ENCODE data around the gene CYTH2. TPM values are rescaled to one million over a fixed set of nuclear protein-coding genes. Genes with fewer than 3 reads are reported as not detected.
A peak's percentile ranks its signal among the peaks of the same experiment; 100 is the strongest.

Gene CYTH2, protein sequence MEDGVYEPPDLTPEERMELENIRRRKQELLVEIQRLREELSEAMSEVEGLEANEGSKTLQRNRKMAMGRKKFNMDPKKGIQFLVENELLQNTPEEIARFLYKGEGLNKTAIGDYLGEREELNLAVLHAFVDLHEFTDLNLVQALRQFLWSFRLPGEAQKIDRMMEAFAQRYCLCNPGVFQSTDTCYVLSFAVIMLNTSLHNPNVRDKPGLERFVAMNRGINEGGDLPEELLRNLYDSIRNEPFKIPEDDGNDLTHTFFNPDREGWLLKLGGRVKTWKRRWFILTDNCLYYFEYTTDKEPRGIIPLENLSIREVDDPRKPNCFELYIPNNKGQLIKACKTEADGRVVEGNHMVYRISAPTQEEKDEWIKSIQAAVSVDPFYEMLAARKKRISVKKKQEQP
- total RNA-seq (10 to 100 TPM; 25.4 to 39.2 (median 29.1) TPM), polyA plus RNA-seq (10 to 100 TPM; 51.7 to 54.2 TPM)

DNA sequence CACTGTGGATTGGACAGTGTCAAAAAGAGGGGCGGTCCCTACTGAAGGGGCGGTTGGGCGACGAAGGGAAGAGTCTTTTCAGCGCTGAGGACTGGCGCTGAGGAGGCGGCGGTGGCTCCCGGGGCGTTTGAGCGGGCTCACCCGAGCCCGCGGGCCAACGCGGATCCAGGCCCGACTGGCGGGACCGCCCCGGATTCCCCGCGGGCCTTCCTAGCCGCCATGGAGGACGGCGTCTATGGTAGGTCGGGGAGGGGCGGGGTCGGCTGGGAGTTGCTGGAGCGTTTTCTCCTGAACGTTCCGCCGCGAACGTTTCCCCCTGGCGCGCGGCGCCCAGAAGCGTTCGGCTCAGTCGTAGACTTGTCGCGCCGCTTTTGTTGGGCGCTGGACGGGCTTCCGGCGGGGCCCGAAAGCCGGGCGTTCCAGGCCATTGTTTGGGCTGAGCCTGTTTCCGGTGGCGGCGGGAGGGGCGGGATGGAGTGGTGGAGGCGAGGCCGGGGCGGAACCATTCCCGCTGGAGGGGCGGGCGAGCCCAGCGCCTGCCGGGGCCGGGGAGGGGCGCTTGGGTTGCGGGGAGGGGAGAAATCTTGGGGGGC, at the start of gene CYTH2:
Gene CYTH2, plus strand, starts transcription at position 81 of the 593 bp plus-strand sequence. Its CDS starts 139 bp downstream, at position 220.
- intact Hi-C loops (cut with DNase I) = no loop called here
- no peaks in the 10 kb centered on the region for H3K27me3 ChIP-seq
- TF ChIP-seq, protein P1, sequence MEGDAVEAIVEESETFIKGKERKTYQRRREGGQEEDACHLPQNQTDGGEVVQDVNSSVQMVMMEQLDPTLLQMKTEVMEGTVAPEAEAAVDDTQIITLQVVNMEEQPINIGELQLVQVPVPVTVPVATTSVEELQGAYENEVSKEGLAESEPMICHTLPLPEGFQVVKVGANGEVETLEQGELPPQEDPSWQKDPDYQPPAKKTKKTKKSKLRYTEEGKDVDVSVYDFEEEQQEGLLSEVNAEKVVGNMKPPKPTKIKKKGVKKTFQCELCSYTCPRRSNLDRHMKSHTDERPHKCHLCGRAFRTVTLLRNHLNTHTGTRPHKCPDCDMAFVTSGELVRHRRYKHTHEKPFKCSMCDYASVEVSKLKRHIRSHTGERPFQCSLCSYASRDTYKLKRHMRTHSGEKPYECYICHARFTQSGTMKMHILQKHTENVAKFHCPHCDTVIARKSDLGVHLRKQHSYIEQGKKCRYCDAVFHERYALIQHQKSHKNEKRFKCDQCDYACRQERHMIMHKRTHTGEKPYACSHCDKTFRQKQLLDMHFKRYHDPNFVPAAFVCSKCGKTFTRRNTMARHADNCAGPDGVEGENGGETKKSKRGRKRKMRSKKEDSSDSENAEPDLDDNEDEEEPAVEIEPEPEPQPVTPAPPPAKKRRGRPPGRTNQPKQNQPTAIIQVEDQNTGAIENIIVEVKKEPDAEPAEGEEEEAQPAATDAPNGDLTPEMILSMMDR (IDR thresholded peaks at IDR 0.05) = no peak
- peaks cover 0 to 6% (median 6%) of the 10 kb centered on the region in 3 donors for H3K4me1 ChIP-seq
- WGBS, 2 donors = 0% methylated on average over 49 to 64 of the region's 66 CpGs
- peak within 1 kb of the TSS; percentile 81 to 98 (median 86) for H3K4me3 ChIP-seq
- ATAC-seq = peak; percentile 71 to 77 (median 74)
- DNase-seq = peak; percentile 79 to 92 (median 86)
- no peak for FAIRE-seq
- no peaks in the 10 kb centered on the region for H3K9me3 ChIP-seq
- peak within 1 kb of the TSS; percentile 89 to 96 (median 92) for H3K27ac ChIP-seq
- H3K36me3 ChIP-seq = peaks cover 3 to 32% (median 22%) of the 10 kb centered on the region in 3 donors

DNA sequence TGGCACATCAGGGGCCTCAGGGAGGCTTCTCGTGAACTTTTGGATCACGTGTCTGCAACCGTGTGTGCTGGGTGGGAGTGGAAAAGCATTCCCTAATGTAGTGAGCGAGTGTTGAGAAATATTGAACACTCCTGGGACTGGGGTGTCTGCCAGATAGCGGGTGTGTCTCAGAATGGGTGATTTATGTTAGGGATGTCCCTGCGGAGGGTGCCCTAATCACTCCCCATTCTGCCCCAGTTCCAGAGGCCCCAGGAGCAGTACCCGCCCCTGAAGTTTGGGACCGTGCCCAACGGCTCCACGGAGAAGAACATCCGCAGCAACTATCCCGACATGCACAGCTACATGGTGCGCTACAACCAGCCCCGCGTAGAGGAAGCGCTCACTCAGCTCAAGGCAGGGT, 47.6 kb upstream of the CYTH2 start:
- no peak for DNase-seq
- 62 to 69% methylated on average over 16 of the region's 16 CpGs for WGBS, 2 donors
- no peaks in the 10 kb centered on the region for H3K36me3 ChIP-seq
- TF ChIP-seq, protein P1 (IDR thresholded peaks at IDR 0.05) = no peak
- no peaks in the 10 kb centered on the region for H3K9me3 ChIP-seq
- intact Hi-C loops (cut with DNase I) = no loop called here
- no peaks in the 10 kb centered on the region for H3K27me3 ChIP-seq
- ATAC-seq = no peak
- no peak overlapping the region for H3K27ac ChIP-seq
- H3K4me3 ChIP-seq = no peak overlapping the region
- no peak for FAIRE-seq
- H3K4me1 ChIP-seq = no peaks in the 10 kb centered on the region

GRCh38 chr19:48424694-48425219, 44.4 kb upstream of the CYTH2 start:
- Histone ChIP-seq H3K4me3 (no peak overlapping the region), H3K27me3 (no peaks in the 10 kb centered on the region), H3K27ac (no peak overlapping the region), H3K36me3 (no peaks in the 10 kb centered on the region), H3K9me3 (no peaks in the 10 kb centered on the region), H3K4me1 (no peaks in the 10 kb centered on the region)
- TF ChIP-seq, protein P1 (IDR thresholded peaks at IDR 0.05) = no peak
- WGBS, 2 donors = 45 to 52% methylated on average over 8 of the region's 8 CpGs
- FAIRE-seq (no peak), ATAC-seq (peak in 2 of 4 donors; percentile 56 to 76), DNase-seq (peak in 1 of 6 donors; percentile 36)
- intact Hi-C loops (cut with DNase I) = no loop called here

DNA sequence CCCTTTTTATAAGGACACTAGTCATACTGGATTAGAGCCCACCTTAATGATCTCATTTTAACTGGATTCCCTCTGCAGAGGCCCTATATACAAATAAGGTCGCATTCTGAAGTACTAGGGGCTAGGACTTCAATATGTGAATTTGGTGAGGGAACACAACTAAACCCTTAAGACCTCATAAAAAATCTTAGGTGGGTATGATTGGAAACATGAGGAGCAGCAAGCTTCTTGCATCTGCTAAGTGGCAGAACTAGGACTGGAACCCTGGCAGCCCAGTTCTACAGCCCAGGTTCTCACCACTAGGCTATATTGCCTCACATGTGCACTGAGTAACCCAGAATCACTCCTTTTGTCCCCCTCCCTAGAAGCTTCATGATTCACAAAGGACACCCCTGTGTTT, 40.5 kb upstream of the CYTH2 start:
- WGBS, 2 donors = 70 to 93% methylated on average over 1 of the region's 1 CpG
- Histone ChIP-seq H3K4me1 (no peaks in the 10 kb centered on the region), H3K27me3 (no peaks in the 10 kb centered on the region), H3K4me3 (no peak overlapping the region), H3K27ac (no peak overlapping the region), H3K36me3 (no peaks in the 10 kb centered on the region), H3K9me3 (no peaks in the 10 kb centered on the region)
- ATAC-seq = no peak
- DNase-seq = no peak
- TF ChIP-seq, protein P1 (IDR thresholded peaks at IDR 0.05) = no peak
- intact Hi-C loops (cut with DNase I) = no loop called here
- no peak for FAIRE-seq
